Activated CD8-positive, alpha-beta memory T cell treated with anti-CD3 and anti-CD28 coated beads for 36 hours (primary cell): Measurements from ENCODE around the gene GAS7. TPM values are rescaled to one million over a fixed set of nuclear protein-coding genes. Genes with fewer than 3 reads are reported as not detected.
"Not testable (repeated sequence)": the region's sequence is repeated elsewhere in the genome, so short reads cannot be mapped to it uniquely, and the experiment has no call there.

Experiments
- CTCF ChIA-PET: fragments of 350-600 bp; sonication (Branson Sonifier 250); formaldehyde crosslinking; loops from one replicate; lab custom pipeline; 2021; ENCODE audit warnings: antibody characterized with exemption; lab: Charles Lee
- POLR2A ChIA-PET: fragments of 350-600 bp; sonication (Branson Sonifier 250); formaldehyde crosslinking; loops from one replicate; lab custom pipeline; 2021; ENCODE audit warnings: antibody characterized with exemption; lab: Charles Lee
- total RNA-seq, 2 experiments: library from RNA; stranded (reverse); gene quantifications; one replicate each; pipeline ENCODE4 v1.2.3, GENCODE V29; 2021

GAS7 gene
- total RNA-seq, 2 experiments from 2014 or later: 1.3 to 1.5 TPM

DNA sequence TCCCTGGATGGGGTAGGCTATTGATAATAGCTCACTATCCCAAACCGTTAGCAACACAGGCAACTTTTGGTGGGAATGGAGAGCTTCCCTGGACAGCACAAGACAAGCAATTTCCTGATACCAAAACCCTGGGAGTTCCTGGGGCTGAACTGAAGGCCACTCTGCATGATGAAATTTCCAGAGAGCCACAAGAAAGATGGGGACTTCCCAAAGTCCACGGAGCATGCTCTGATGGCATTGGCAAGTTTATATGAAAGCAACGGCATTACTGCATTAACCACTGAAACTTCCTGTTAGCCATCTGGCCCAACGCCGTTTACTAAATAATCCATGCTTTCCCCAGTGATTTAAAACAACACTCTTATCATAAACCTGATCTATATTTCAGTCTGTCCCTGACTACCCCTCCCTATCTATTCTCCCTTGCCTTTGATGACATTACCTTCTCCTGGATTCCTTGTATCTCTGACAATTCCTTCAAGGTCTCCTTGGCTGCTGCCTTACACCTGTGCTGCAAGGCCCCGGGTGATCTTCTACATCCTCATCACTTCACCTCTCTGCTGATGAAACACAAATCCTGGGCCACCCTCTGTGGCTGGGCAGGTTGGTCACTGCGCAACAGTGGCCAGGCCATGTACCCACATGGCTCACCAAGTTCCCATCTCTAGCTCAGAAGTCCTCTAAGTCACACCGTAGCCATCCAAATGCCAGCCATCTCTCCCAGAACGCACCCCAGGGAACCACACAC is 184.9 kb downstream of the GAS7 start:
- ChIA-PET POLR2A (no interaction called here), CTCF (no interaction called here)

DNA sequence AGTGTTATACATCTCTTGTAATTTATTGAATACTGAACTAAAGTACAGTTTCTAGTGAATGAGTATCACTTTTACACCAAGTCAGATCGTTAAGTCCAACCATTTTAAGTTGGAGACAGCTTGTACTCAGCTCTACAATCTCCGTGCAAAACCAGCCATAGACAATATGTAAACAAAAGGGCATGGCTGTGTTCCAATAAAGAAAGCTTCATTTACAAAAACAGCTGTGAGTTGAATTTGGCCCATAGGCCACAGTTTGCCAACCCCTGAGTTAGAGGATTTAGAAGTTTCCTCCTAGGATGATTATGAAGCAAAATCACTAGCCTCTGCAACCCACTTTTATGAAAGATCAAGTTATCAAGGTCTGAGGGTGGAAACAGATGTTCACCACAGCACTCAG is 187.7 kb downstream of the GAS7 start:
- CTCF ChIA-PET: no interaction called here
- POLR2A ChIA-PET: no interaction called here

DNA sequence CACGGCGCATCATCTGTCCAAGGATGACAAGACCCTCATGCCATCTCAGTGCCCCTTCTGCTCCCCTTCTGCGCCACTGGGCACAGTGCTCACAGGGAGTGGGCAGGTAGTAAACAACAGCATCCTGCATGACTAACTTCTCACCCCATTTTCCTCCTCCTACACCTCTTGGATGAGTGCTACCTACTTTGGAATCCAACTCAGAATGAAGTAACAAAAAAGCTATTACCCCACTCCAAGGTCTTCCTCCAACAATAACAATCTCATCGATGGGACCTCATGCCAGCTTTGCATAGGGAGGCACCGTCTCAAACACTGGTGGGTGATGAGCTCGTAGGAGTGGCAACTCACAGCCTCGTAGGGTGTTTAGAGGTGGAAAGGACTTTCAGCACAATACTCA is 194.7 kb downstream of the GAS7 start:
- ChIA-PET POLR2A (no interaction called here), CTCF (no interaction called here)

- CTCF ChIA-PET, POLR2A ChIA-PET: not testable (repeated sequence)
Measured at GRCh38 chr17:10002567-10003360, 195.6 kb downstream of the GAS7 start.

GRCh38 chr17:10001306-10001873 is 197.0 kb downstream of the GAS7 start:
- ChIA-PET POLR2A (no interaction called here), CTCF (no interaction called here)

- ChIA-PET CTCF (no interaction called here), POLR2A (no interaction called here)
Measured at GRCh38 chr17:9999919-10000695, 198.3 kb downstream of the GAS7 start.

DNA sequence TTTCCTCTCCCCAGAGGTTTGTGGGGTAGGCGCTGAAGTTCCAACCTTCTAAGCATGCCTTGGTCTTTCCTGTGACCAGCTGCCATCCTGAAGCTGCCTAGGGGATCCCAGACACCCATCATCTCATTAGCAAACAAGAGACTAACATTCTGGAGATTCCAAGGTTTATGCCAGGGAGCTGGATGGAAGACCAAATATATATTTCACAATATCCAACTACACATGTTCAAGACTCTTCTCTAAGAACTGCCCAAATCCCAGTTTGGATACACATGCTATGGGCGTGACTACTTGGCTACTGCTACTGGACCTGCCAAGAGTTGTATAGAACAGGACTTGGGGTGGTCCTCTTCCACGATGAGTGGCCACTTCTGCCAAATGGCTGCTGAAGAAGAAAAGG is 200.3 kb downstream of the GAS7 start:
- CTCF ChIA-PET: no interaction called here
- POLR2A ChIA-PET: no interaction called here

DNA sequence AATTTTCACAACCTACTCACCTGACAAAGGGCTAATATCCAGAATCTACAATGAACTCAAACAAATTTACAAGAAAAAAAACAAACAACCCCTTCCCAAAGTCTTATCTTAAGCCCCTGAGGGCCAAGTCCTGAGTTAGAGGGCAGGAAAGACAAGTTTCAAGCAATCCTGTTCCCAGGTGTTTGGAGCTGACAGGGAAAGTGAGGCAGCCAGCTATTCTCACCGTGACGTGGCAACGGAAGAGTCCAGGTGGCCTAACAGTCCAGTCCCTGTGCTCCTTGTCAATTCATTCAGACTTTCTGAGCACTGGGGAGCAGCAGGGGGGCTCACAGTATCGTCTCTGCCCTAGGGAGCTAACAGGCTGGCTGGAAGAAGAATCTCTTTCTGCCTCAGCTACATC is 203.6 kb downstream of the GAS7 start:
- ChIA-PET CTCF (no interaction called here), POLR2A (no interaction called here)

DNA sequence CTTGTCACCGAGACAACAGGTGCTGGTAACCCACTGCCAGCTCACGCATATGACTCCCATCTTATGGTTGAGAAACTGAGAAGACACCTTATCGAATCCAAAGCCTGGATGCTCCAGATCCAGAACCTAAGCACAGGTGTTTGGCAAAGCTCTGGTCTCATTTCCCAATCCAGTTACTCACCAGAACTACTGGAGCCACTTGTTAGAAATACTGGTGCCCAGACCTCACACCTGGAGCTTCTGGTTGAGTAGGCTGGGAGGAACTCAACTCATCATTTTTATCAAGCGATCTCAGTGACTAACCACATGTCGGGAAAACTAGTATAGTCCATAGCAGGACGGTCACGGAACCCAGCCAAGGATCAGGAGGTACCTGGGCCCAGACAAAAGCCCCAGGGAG is 206.6 kb downstream of the GAS7 start:
- POLR2A ChIA-PET: no interaction called here
- CTCF ChIA-PET: no interaction called here

DNA sequence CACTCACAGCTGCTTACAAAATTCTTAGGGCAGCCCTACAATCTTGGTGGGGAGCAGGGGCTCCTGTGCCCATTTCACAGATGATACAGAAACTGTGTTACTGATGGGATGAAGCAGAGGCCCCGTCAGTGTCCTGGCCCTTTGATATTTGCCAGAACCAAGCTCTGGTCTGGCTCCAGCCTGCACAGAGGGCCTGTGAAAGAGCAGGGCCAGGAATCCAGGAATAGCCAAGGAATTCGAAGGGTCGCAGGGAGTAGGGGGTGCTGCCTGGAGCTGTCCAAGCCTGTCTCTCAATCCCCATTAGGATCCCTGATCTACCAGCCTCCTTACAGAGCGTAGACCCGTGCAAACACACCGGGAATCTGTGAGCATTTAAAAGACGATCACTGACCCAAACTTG is 207.1 kb downstream of the GAS7 start:
- ChIA-PET CTCF (no interaction called here), POLR2A (no interaction called here)

DNA sequence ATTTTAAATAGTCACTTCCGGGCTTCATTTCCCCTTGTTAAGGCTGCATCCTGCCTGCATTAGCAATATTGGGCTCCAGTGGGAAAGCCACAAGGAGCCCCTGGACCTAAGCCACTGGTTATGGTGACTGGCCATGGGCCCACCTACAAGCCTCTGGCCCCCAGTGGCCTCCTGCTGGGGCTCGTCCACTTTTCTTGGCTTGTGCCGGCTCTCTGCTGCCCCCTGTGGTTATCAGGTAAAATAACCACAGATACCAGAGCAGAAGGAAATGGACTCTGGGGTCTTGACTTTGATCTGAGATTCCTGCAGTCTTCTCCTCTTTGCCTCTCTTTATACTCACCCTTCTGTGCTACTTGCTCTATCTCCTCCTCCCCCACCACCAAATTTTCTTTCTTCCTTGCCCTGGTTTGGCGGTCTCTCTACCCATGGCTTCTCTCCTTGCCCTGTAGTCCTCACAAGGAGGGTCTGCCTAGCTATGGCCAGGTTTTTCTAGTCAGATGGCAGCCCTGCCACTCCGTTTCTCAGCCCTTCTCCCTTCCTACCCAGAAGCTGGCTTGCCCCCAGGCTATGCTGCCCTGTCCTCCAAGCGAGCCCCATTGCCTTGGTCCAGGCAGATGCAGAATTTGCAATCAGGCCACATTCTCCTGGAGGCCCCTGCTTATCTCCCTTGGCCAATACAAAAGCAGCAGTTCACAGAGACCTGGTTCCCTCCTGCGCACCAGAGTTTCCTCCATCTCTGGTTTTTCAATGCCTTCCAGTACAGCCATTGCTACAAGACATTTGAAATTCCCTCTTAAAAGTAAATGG is 210.4 kb downstream of the GAS7 start:
- CTCF ChIA-PET: interaction anchor here (0.8 to 1.2 kb wide), 2 partner anchors 98 to 239 kb away, joined by 3 read pairs; no protein-coding TSS in a partner anchor

DNA sequence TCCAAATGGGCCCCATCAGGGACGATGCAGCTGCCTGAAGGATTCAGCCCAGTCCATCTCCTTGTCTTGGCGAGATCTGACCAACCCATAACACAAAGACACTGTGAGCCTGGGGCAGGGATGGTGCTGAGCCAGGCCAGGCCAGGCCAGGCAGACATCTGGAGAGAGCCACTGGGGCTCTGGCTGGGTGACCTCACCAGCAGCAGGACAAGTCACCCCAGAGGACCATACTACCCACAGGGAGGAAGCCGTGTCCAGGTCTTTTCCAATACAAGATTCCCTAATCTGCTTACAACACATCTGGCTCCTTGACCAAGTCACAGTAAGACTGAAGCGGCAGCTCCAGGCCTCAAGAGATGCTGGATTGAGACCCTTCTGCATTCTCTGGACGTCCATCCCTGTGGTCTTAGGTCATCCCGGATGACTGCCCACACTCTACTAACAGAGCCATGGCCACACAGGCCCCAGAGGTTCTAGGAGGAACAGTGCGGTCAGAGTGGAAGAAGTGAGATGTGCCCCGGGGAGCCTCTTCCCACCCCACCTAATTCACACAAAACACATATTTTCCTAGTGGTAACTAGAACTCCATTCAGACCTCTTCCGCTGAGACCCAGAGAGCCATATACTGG is 211.5 kb downstream of the GAS7 start:
- POLR2A ChIA-PET: no interaction called here

More for the DNA sequence above, 210.4 kb downstream of the GAS7 start:
- POLR2A ChIA-PET: no interaction called here

GRCh38 chr17:9985646-9986045 is 212.8 kb downstream of the GAS7 start:
- POLR2A ChIA-PET: no interaction called here
- CTCF ChIA-PET: no interaction called here

More for the DNA sequence above, 211.5 kb downstream of the GAS7 start:
- CTCF ChIA-PET: interaction anchor here (0.8 to 1.2 kb wide), 2 partner anchors 99 to 240 kb away, joined by 3 read pairs; no protein-coding TSS in a partner anchor

DNA sequence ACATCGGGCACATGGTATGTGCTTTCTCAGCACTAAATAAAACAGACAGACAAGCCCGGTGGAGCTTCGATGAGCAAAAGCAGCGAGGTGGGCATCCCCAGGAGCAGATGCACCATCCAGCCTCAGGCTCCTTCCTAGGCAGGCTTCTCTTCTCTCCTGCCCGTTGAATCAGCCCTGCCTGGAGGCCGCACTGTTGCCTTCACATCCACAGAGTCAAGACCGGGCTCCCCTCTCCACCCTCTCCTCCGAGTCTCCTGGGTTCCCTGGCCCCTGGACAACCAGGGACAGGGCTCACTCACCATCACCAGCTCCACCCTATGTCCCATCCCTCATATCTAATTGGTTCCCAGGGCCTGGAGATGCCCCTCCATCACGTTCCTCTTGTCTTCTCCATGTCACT is 213.6 kb downstream of the GAS7 start:
- ChIA-PET POLR2A (no interaction called here), CTCF (no interaction called here)

GRCh38 chr17:9982159-9982558 is 216.2 kb downstream of the GAS7 start:
- ChIA-PET POLR2A (no interaction called here), CTCF (no interaction called here)

DNA sequence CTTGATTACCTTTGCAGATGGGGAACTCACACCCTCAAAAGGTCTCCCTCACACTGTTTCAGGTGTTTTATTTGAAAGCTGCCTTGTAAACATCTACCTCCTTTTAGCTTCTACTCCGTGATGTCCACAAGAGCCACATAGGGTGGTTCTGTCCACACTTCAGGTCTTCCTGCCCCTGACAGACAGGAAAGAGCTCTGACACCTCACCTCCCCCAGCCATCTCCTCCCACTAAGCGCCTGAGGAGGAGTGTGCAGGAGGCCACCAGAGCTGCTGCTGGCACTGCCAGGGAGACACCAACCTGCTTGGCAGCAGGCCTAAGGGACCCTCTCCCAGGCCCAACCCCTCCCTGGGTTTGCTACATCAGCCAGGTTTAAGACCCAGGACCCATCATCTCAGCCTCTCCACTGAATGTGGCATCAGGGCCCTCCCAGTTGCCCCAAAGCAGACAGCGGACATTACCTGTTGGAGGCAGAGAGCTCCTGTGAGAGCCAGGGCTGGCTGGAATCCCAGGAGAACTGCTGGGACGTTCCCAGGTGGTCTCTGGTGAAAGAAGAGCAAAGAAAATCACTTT is 217.0 kb downstream of the GAS7 start:
- POLR2A ChIA-PET: no interaction called here
- CTCF ChIA-PET: interaction anchor here (0.9 kb wide), 1 partner anchor 15 kb away, joined by 3 read pairs; no protein-coding TSS in a partner anchor

DNA sequence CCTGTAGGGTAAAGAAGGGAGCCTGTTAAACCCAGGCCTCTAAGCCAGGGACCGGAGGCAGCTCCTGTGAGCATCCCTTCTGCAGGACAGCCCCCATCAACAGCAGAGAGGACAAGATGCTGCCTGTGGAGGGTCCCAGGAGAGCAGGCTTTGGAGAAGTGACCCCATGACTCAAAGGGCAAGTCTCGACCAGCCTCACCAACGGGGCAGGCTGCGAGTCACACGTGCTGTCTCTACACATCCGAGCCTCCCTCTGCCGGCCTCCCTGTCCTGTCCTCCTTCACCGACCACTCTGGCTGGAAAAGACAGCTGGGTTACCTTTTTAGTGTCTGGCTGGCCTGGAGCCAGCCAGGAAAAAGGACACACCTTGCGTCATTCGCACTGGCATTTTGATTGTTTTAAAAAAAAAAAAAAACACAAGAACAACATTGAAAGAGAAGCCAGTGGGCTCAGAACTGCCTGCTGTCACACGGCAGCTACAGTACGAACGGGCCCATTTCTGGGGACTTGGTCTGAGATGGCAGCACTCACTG is 218.9 kb downstream of the GAS7 start:
- CTCF ChIA-PET: no interaction called here
- POLR2A ChIA-PET: no interaction called here

DNA sequence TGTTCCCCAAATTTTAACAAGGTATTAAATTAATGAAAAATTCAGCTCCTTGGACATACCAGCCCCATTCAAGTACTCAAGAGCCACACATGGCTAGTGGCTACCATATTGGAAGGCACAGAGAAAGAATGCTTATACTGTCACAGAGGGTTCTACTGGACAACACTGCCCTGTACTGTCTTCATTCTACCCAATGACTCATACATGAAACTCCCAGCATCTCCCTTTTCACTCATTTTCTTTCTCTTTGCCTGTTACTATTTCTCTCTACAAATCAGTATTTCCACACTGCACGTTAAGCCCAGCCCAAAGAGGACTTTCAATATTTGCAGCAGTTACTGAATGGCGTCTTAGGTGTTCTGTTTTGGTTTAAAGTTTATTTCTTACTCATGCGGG is 221.2 kb downstream of the GAS7 start:
- CTCF ChIA-PET: interaction anchor here (0.6 to 0.7 kb wide), 2 partner anchors 10 to 12 kb away, joined by 3 to 4 read pairs; no protein-coding TSS in a partner anchor
- POLR2A ChIA-PET: no interaction called here
